Measurements from ENCODE around the gene NCMAP. TPM values are rescaled to one million over a fixed set of nuclear protein-coding genes. Genes with fewer than 3 reads are reported as not detected.

Gene NCMAP
- total and polyA plus RNA-seq, 4 donors, result 1.5 to 20.2 (median 5.9) TPM

- WGBS, 2 donors, result 31 to 41% methylated on average over 17 of the region's 17 CpGs
- H3K27ac ChIP-seq (ENCODE audit: low read depth in 1 of 2, low read length in 1 of 2), result peak overlapping the region in 1 of 2 donors; percentile 61
Observed at GRCh38 chr1:24567792-24568388, 12.0 kb downstream of the NCMAP start.

GRCh38 chr1:24568475-24568874, 12.6 kb downstream of the NCMAP start:
- Histone ChIP-seq H3K27me3 (ENCODE audit: control insufficient read depth in 3 of 3, insufficient read depth in 3 of 3, low read length in 2 of 3) (no peaks in the 10 kb centered on the region), H3K36me3 (ENCODE audit: control insufficient read depth in 4 of 4, insufficient read depth in 4 of 4, low read length in 4 of 4) (no peaks in the 10 kb centered on the region), H3K9ac (ENCODE audit: insufficient read depth in 1 of 2, low read length in 2 of 2) (peak overlapping the region in 1 of 2 donors; percentile 16), H3K9me3 (ENCODE audit: control insufficient read depth in 4 of 4, insufficient read depth in 3 of 4, low read length in 3 of 4) (no peaks in the 10 kb centered on the region), H3K4me1 (ENCODE audit: control insufficient read depth in 5 of 5, insufficient read depth in 5 of 5, low read length in 5 of 5) (peaks cover 0 to 7% (median 0%) of the 10 kb centered on the region in 5 donors), H3K4me3 (no peak overlapping the region), H3K27ac (ENCODE audit: low read depth in 1 of 2, low read length in 1 of 2) (no peak overlapping the region)
- ATAC-seq (ENCODE audit: insufficient read depth, low FRiP score) (no peak), DNase-seq (no peak)
- whole genome bisulfite sequencing, 2 donors, result 88 to 91% methylated on average over 2 of the region's 2 CpGs
- no peak for TF ChIP-seq CTCF (IDR thresholded peaks at IDR 0.05; ENCODE audit: control extremely low read depth, extremely low read depth)

More at GRCh38 chr1:24567792-24568388, 12.0 kb downstream of the NCMAP start:
- Histone ChIP-seq H3K36me3 (ENCODE audit: control insufficient read depth in 4 of 4, insufficient read depth in 4 of 4, low read length in 4 of 4) (no peaks in the 10 kb centered on the region), H3K9me3 (ENCODE audit: control insufficient read depth in 4 of 4, insufficient read depth in 3 of 4, low read length in 3 of 4) (no peaks in the 10 kb centered on the region), H3K4me1 (ENCODE audit: control insufficient read depth in 5 of 5, insufficient read depth in 5 of 5, low read length in 5 of 5) (peaks cover 0 to 7% (median 0%) of the 10 kb centered on the region in 5 donors), H3K27me3 (ENCODE audit: control insufficient read depth in 3 of 3, insufficient read depth in 3 of 3, low read length in 2 of 3) (no peaks in the 10 kb centered on the region), H3K9ac (ENCODE audit: insufficient read depth in 1 of 2, low read length in 2 of 2) (peak overlapping the region in 1 of 2 donors; percentile 47), H3K4me3 (no peak overlapping the region)
- TF ChIP-seq CTCF (IDR thresholded peaks at IDR 0.05; ENCODE audit: control extremely low read depth, extremely low read depth), result no peak
- ATAC-seq (ENCODE audit: insufficient read depth, low FRiP score) (peak; percentile 85), DNase-seq (peak; percentile 59 to 77 (median 68))

GRCh38 chr1:24570265-24571125, 14.6 kb downstream of the NCMAP start:
- Histone ChIP-seq H3K9me3 (ENCODE audit: control insufficient read depth in 4 of 4, insufficient read depth in 3 of 4, low read length in 3 of 4) (no peaks in the 10 kb centered on the region), H3K27ac (ENCODE audit: low read depth in 1 of 2, low read length in 1 of 2) (no peak overlapping the region), H3K36me3 (ENCODE audit: control insufficient read depth in 4 of 4, insufficient read depth in 4 of 4, low read length in 4 of 4) (no peaks in the 10 kb centered on the region), H3K4me1 (ENCODE audit: control insufficient read depth in 5 of 5, insufficient read depth in 5 of 5, low read length in 5 of 5) (peaks cover 0 to 7% (median 0%) of the 10 kb centered on the region in 5 donors), H3K4me3 (no peak overlapping the region), H3K27me3 (ENCODE audit: control insufficient read depth in 3 of 3, insufficient read depth in 3 of 3, low read length in 2 of 3) (no peaks in the 10 kb centered on the region), H3K9ac (ENCODE audit: insufficient read depth in 1 of 2, low read length in 2 of 2) (no peak overlapping the region)
- 84 to 89% methylated on average over 10 of the region's 10 CpGs for WGBS, 2 donors
- no peak for TF ChIP-seq CTCF (IDR thresholded peaks at IDR 0.05; ENCODE audit: control extremely low read depth, extremely low read depth)
- DNase-seq (no peak), ATAC-seq (ENCODE audit: insufficient read depth, low FRiP score) (no peak)

Measured in lung (tissue), 12 donors.